Esophagus muscularis mucosa (tissue), 3 donors: ENCODE measurements around the gene FLT4.

Experiments used
- POLR2A ChIP-seq: fragments of 450-650 bp; IDR thresholded peaks from one replicate; pipeline ENCODE4 v1.6.1; 2017; ENCODE audit warnings: antibody characterized with exemption, moderate library complexity, mild to moderate bottlenecking, low read depth
- POLR2AphosphoS5 ChIP-seq, 2 donors: sonication (generic); formaldehyde crosslinking; IDR thresholded peaks; one replicate each; pipeline ENCODE4 v1.6.1; 2017; ENCODE audit warnings: antibody characterized with exemption in 2 of 2
- TF ChIP-seq, protein P1 (sequence below), 3 experiments: fragments of 200-600 bp in 2 of 3; fragments of 450-650 bp in 1 of 3; sonication (generic) in 2 of 3; IDR thresholded peaks; one replicate each; pipeline ENCODE4 v1.5.1; 2017 to 2019; ENCODE audit warnings: antibody characterized with exemption in 3 of 3, mild to moderate bottlenecking in 2 of 3, moderate library complexity in 1 of 3

DNA sequence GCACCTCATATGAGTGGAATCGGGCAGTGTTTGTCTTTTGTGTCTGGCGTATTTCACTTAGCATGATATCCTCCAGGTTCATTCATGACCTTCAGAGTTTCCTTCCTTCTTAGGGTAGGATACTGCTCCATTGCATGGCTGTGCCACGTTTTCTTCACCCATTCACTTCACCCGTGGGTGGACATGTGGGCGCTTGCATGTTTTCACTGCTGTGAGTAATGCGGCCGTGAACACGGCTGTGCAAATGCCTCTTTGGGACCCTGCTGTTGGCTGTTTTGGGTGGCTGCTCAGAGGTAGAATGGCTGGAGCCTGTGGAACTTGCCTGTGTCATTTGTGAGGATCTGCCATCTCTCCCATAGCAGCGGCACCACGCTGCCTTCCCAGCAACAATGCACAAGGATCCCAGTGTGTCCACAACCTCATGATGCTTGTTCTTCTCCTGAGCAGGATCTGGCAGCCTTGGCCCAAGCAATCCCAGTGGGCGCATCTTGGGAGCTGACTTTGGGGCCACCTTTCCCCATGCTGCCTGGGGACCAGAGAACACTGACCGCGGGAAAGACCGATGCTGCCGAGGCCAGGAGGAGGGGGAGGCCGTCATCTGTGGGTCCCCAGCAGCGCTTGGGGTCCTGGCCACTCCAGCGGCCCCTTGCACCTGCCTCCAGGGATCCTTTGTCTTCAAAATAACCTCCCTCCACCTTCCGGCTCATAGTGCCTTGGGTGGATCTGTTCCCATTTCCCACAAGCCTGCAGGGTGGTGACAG, 55.8 kb downstream of the FLT4 start:
- TF ChIP-seq, protein P1, sequence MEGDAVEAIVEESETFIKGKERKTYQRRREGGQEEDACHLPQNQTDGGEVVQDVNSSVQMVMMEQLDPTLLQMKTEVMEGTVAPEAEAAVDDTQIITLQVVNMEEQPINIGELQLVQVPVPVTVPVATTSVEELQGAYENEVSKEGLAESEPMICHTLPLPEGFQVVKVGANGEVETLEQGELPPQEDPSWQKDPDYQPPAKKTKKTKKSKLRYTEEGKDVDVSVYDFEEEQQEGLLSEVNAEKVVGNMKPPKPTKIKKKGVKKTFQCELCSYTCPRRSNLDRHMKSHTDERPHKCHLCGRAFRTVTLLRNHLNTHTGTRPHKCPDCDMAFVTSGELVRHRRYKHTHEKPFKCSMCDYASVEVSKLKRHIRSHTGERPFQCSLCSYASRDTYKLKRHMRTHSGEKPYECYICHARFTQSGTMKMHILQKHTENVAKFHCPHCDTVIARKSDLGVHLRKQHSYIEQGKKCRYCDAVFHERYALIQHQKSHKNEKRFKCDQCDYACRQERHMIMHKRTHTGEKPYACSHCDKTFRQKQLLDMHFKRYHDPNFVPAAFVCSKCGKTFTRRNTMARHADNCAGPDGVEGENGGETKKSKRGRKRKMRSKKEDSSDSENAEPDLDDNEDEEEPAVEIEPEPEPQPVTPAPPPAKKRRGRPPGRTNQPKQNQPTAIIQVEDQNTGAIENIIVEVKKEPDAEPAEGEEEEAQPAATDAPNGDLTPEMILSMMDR (IDR thresholded peaks at IDR 0.05) = no peak
- no peak for TF ChIP-seq POLR2A
- no peak for TF ChIP-seq POLR2AphosphoS5 (IDR thresholded peaks at IDR 0.05)
